Activated CD4-positive, alpha-beta memory T cell treated with anti-CD3 and anti-CD28 coated beads for 36 hours (primary cell): ENCODE data around the gene IL17A. TPM values are rescaled to one million over a fixed set of nuclear protein-coding genes. Genes with fewer than 3 reads are reported as not detected.

Experiments
- CTCF ChIA-PET: fragments of 350-600 bp; sonication (Branson Sonifier 250); formaldehyde crosslinking; loops from one replicate; lab custom pipeline; 2021; ENCODE audit warnings: antibody characterized with exemption, inconsistent platforms; lab: Charles Lee
- POLR2A ChIA-PET: fragments of 350-600 bp; sonication (Branson Sonifier 250); formaldehyde crosslinking; loops from one replicate; lab custom pipeline; 2021; ENCODE audit warnings: antibody characterized with exemption; lab: Charles Lee
- DNase-seq: peaks from one replicate; pipeline ENCODE4 v3.0.0-alpha.2; 2020
- H3K27ac Mint-ChIP-seq: one replicate; pipeline ENCODE4 v1.8.0; 2021; ENCODE audit warnings: mixed read lengths
- H3K27me3 Mint-ChIP-seq: one replicate; pipeline ENCODE4 v1.8.0; 2021; ENCODE audit warnings: mixed read lengths
- H3K36me3 Mint-ChIP-seq: one replicate; pipeline ENCODE4 v1.8.0; 2021; ENCODE audit warnings: mixed read lengths
- H3K4me1 Mint-ChIP-seq: one replicate; pipeline ENCODE4 v1.8.0; 2021; ENCODE audit warnings: low read depth, mixed read lengths
- H3K4me3 Mint-ChIP-seq: one replicate; pipeline ENCODE4 v1.8.0; 2021; ENCODE audit warnings: mild to moderate bottlenecking, mixed read lengths
- H3K9me3 Mint-ChIP-seq: one replicate; pipeline ENCODE4 v1.8.0; 2021; ENCODE audit warnings: mixed read lengths
- intact Hi-C: fragments of 100-400 bp; cut with micrococcal nuclease; formaldehyde crosslinking; loops from one replicate; pipeline ENCODE4 v1.15.1; 2023
- total RNA-seq, 2 experiments: library from RNA; stranded (reverse); gene quantifications; one replicate each; pipeline ENCODE4 v1.2.3, GENCODE V29; 2021

Gene IL17A
- 10 to 100 TPM; 33.7 to 35.3 TPM for total RNA-seq

- no peak for DNase-seq
- Mint-ChIP-seq H3K36me3 (no peaks in the 10 kb centered on the region), H3K9me3 (no peaks in the 10 kb centered on the region), H3K4me3 (no peak within 1 kb of the TSS), H3K4me1 (peaks cover 17% of the 10 kb centered on the region), H3K27ac (no peak within 1 kb of the TSS), H3K27me3 (peaks cover 48% of the 10 kb centered on the region)
- intact Hi-C loops: no loop called here
- CTCF ChIA-PET: no interaction called here
- POLR2A ChIA-PET: no interaction called here
Observed at GRCh38 chr6:52186075-52186474, at the start of gene IL17A. Gene IL17A (plus strand): TSS chr6:52186375. CDS start chr6:52186432, 57 bp downstream.

GRCh38 chr6:52136934-52137467 is 49.2 kb upstream of the IL17A start:
- ChIA-PET CTCF (interaction anchor here (2.0 kb wide), 1 partner anchor 87 kb away, joined by 4 read pairs; no protein-coding TSS in a partner anchor), POLR2A (no interaction called here)
- Mint-ChIP-seq H3K27me3 (peaks cover 13% of the 10 kb centered on the region), H3K9me3 (no peaks in the 10 kb centered on the region), H3K36me3 (no peaks in the 10 kb centered on the region), H3K4me1 (peaks cover 8% of the 10 kb centered on the region), H3K27ac (no peak overlapping the region), H3K4me3 (no peak overlapping the region)
- intact Hi-C loops: no loop called here
- DNase-seq: no peak

GRCh38 chr6:52138284-52138683 is 47.9 kb upstream of the IL17A start:
- no peak for DNase-seq
- Mint-ChIP-seq H3K27me3 (peaks cover 22% of the 10 kb centered on the region), H3K4me3 (no peak overlapping the region), H3K36me3 (no peaks in the 10 kb centered on the region), H3K9me3 (no peaks in the 10 kb centered on the region), H3K4me1 (peaks cover 8% of the 10 kb centered on the region), H3K27ac (no peak overlapping the region)
- ChIA-PET POLR2A (no interaction called here), CTCF (no interaction called here)
- intact Hi-C loops: no loop called here

GRCh38 chr6:52139985-52140680 is 46.0 kb upstream of the IL17A start:
- POLR2A ChIA-PET: no interaction called here
- Mint-ChIP-seq H3K36me3 (no peaks in the 10 kb centered on the region), H3K9me3 (no peaks in the 10 kb centered on the region), H3K4me1 (peaks cover 7% of the 10 kb centered on the region), H3K27ac (no peak overlapping the region), H3K27me3 (peaks cover 34% of the 10 kb centered on the region), H3K4me3 (no peak overlapping the region)
- intact Hi-C loops: loop anchor here (5.0 kb wide), 1 partner anchor 78 kb away; no protein-coding TSS in a partner anchor
- CTCF ChIA-PET: interaction anchor here (1.4 kb wide), 1 partner anchor 77 kb away, joined by 3 read pairs; no protein-coding TSS in a partner anchor
- no peak for DNase-seq

- ChIA-PET POLR2A (no interaction called here), CTCF (no interaction called here)
- no peak overlapping the region for H3K4me3 Mint-ChIP-seq
- H3K27ac Mint-ChIP-seq: no peak overlapping the region
- peaks cover 41% of the 10 kb centered on the region for H3K27me3 Mint-ChIP-seq
- intact Hi-C loops: loop anchor here (5.0 kb wide), 1 partner anchor 79 kb away; no protein-coding TSS in a partner anchor
- peaks cover 7% of the 10 kb centered on the region for H3K4me1 Mint-ChIP-seq
- H3K9me3 Mint-ChIP-seq: no peaks in the 10 kb centered on the region
- DNase-seq: no peak
- no peaks in the 10 kb centered on the region for H3K36me3 Mint-ChIP-seq
Observed at GRCh38 chr6:52141596-52141995, 44.6 kb upstream of the IL17A start.

- DNase-seq: no peak
- Mint-ChIP-seq H3K27me3 (peaks cover 41% of the 10 kb centered on the region), H3K36me3 (no peaks in the 10 kb centered on the region), H3K27ac (no peak overlapping the region), H3K4me3 (no peak overlapping the region), H3K9me3 (no peaks in the 10 kb centered on the region), H3K4me1 (peaks cover 7% of the 10 kb centered on the region)
- POLR2A ChIA-PET: no interaction called here
- intact Hi-C loops: loop anchor here (5.0 kb wide), 1 partner anchor 80 kb away; no protein-coding TSS in a partner anchor
- CTCF ChIA-PET: no interaction called here
Observed at GRCh38 chr6:52142556-52142955, 43.6 kb upstream of the IL17A start.

- H3K4me1 Mint-ChIP-seq: peaks cover 7% of the 10 kb centered on the region
- H3K36me3 Mint-ChIP-seq: no peaks in the 10 kb centered on the region
- ChIA-PET POLR2A (no interaction called here), CTCF (no interaction called here)
- peaks cover 39% of the 10 kb centered on the region for H3K27me3 Mint-ChIP-seq
- no peak overlapping the region for H3K4me3 Mint-ChIP-seq
- H3K9me3 Mint-ChIP-seq: no peaks in the 10 kb centered on the region
- no peak overlapping the region for H3K27ac Mint-ChIP-seq
- DNase-seq: no peak
- intact Hi-C loops: loop anchor here (5.0 kb wide), 1 partner anchor 81 kb away; no protein-coding TSS in a partner anchor
Observed at GRCh38 chr6:52143551-52143950, 42.6 kb upstream of the IL17A start.

GRCh38 chr6:52144196-52145076 is 41.7 kb upstream of the IL17A start:
- intact Hi-C loops: loop anchor here (5.0 kb wide), 1 partner anchor 82 kb away; no protein-coding TSS in a partner anchor
- peaks cover 7% of the 10 kb centered on the region for H3K4me1 Mint-ChIP-seq
- H3K27me3 Mint-ChIP-seq: peaks cover 41% of the 10 kb centered on the region
- POLR2A ChIA-PET: no interaction called here
- CTCF ChIA-PET: no interaction called here
- H3K36me3 Mint-ChIP-seq: no peaks in the 10 kb centered on the region
- no peak for DNase-seq
- H3K9me3 Mint-ChIP-seq: no peaks in the 10 kb centered on the region
- no peak overlapping the region for H3K27ac Mint-ChIP-seq
- no peak overlapping the region for H3K4me3 Mint-ChIP-seq

GRCh38 chr6:52146851-52147445 is 39.2 kb upstream of the IL17A start:
- CTCF ChIA-PET: no interaction called here

GRCh38 chr6:52149076-52149475 is 37.1 kb upstream of the IL17A start:
- CTCF ChIA-PET: interaction anchor here (1.0 kb wide), 1 partner anchor 100 kb away, joined by 3 read pairs; no protein-coding TSS in a partner anchor
- peaks cover 26% of the 10 kb centered on the region for H3K27me3 Mint-ChIP-seq
- H3K4me1 Mint-ChIP-seq: peaks cover 10% of the 10 kb centered on the region
- DNase-seq: no peak
- POLR2A ChIA-PET: no interaction called here
- no peak overlapping the region for H3K27ac Mint-ChIP-seq
- no peaks in the 10 kb centered on the region for H3K9me3 Mint-ChIP-seq
- H3K36me3 Mint-ChIP-seq: no peaks in the 10 kb centered on the region
- intact Hi-C loops: no loop called here
- H3K4me3 Mint-ChIP-seq: no peak overlapping the region

More at GRCh38 chr6:52146851-52147445, 39.2 kb upstream of the IL17A start:
- Mint-ChIP-seq H3K9me3 (no peaks in the 10 kb centered on the region), H3K27ac (no peak overlapping the region), H3K4me1 (peaks cover 7% of the 10 kb centered on the region), H3K4me3 (no peak overlapping the region), H3K36me3 (no peaks in the 10 kb centered on the region), H3K27me3 (peaks cover 34% of the 10 kb centered on the region)
- intact Hi-C loops: no loop called here
- POLR2A ChIA-PET: no interaction called here
- no peak for DNase-seq

- H3K4me3 Mint-ChIP-seq: no peak overlapping the region
- ChIA-PET CTCF (interaction anchor here (1.0 to 1.1 kb wide), 2 partner anchors 86 to 101 kb away, joined by 3 read pairs; no protein-coding TSS in a partner anchor), POLR2A (no interaction called here)
- peaks cover 23% of the 10 kb centered on the region for H3K27me3 Mint-ChIP-seq
- no peak for DNase-seq
- peaks cover 5% of the 10 kb centered on the region for H3K4me1 Mint-ChIP-seq
- intact Hi-C loops: no loop called here
- H3K27ac Mint-ChIP-seq: no peak overlapping the region
- no peaks in the 10 kb centered on the region for H3K36me3 Mint-ChIP-seq
- H3K9me3 Mint-ChIP-seq: no peaks in the 10 kb centered on the region
Observed at GRCh38 chr6:52149949-52150348, 36.2 kb upstream of the IL17A start.
